ENCODE measurements around the gene F3.
A peak's percentile ranks its signal among the peaks of the same experiment; 100 is the strongest.

- TF ChIP-seq CTCF (IDR thresholded peaks at IDR 0.05; ENCODE audit: low read depth, low read length, missing input control): peak; percentile 45
- no peak for TF ChIP-seq TAF1 (conservative IDR thresholded peaks at IDR 0.05)
- TF ChIP-seq YY1 (IDR thresholded peaks at IDR 0.05): no peak
- TF ChIP-seq EGR1 (IDR thresholded peaks at IDR 0.05; ENCODE audit: low read depth in 2 of 2): no peak
- no peak for TF ChIP-seq REST (IDR thresholded peaks at IDR 0.05)
- TF ChIP-seq MAX (IDR thresholded peaks at IDR 0.05): no peak
- TF ChIP-seq FOXA1 (IDR thresholded peaks at IDR 0.05): no peak
- TF ChIP-seq GABPA (IDR thresholded peaks at IDR 0.05 in 1 of 2, conservative IDR thresholded peaks at IDR 0.05 in 1 of 2): no peak
- no peak for TF ChIP-seq JUND (IDR thresholded peaks at IDR 0.05)
- TF ChIP-seq ZBTB33 (IDR thresholded peaks at IDR 0.05): no peak
- peak; percentile 72 to 82 for TF ChIP-seq RAD21 (IDR thresholded peaks at IDR 0.05)
- TF ChIP-seq RXRA (IDR thresholded peaks at IDR 0.05): no peak
- no peak for TF ChIP-seq HNF4G (IDR thresholded peaks at IDR 0.05)
- TF ChIP-seq NR2F2 (IDR thresholded peaks at IDR 0.05): no peak
Measured at GRCh38 chr1:94514095-94514727, 27.3 kb downstream of the F3 start.

Measured in liver (tissue), 3 donors.